Measurements from ENCODE around the gene TOB2.
A peak's percentile ranks its signal among the peaks of the same experiment; 100 is the strongest.
"Not testable (repeated sequence)": the region's sequence is repeated elsewhere in the genome, so short reads cannot be mapped to it uniquely, and the experiment has no call there.

The TOB2 gene

GRCh38 chr22:41461901-41462300 is 15.3 kb upstream of the TOB2 start:
- no peak for DNase-seq

- not testable (repeated sequence) for DNase-seq
Measured at GRCh38 chr22:41460071-41460470, 13.5 kb upstream of the TOB2 start.

- no peak for DNase-seq
Measured at GRCh38 chr22:41459431-41459830, 12.8 kb upstream of the TOB2 start.

- no peak for DNase-seq
Measured at GRCh38 chr22:41458161-41458728, 11.6 kb upstream of the TOB2 start.

- DNase-seq: peak; percentile 99
Measured at GRCh38 chr22:41448189-41448808, 1.7 kb upstream of the TOB2 start.

- DNase-seq: peak; percentile 52
Measured at GRCh38 chr22:41447435-41448188, 1.0 kb upstream of the TOB2 start.

- no peak for DNase-seq
Measured at GRCh38 chr22:41446057-41446501, 522 bp downstream of the TOB2 start.

- DNase-seq: no peak
Measured at GRCh38 chr22:41445129-41446056, 1.2 kb downstream of the TOB2 start.

GRCh38 chr22:41444360-41445128 is 2.1 kb downstream of the TOB2 start:
- peak; percentile 90 for DNase-seq

GRCh38 chr22:41442240-41442792 is 4.3 kb downstream of the TOB2 start:
- no peak for DNase-seq

GRCh38 chr22:41440511-41440910 is 6.1 kb downstream of the TOB2 start:
- DNase-seq: peak; percentile 6

- DNase-seq: no peak
Measured at GRCh38 chr22:41437198-41437597, 9.4 kb downstream of the TOB2 start.

- DNase-seq: no peak
Measured at GRCh38 chr22:41436322-41437113, 10.1 kb downstream of the TOB2 start.

- no peak for DNase-seq
Measured at GRCh38 chr22:41435560-41435959, 11.0 kb downstream of the TOB2 start.

- DNase-seq: not testable (repeated sequence)
Measured at GRCh38 chr22:41434361-41435003, 12.1 kb downstream of the TOB2 start.

- not testable (repeated sequence) for DNase-seq
Measured at GRCh38 chr22:41433480-41433879, 13.1 kb downstream of the TOB2 start.

GRCh38 chr22:41431656-41432055 is 14.9 kb downstream of the TOB2 start:
- no peak for DNase-seq

- no peak for DNase-seq
Measured at GRCh38 chr22:41429951-41430332, 16.7 kb downstream of the TOB2 start.

- DNase-seq: no peak
Measured at GRCh38 chr22:41429232-41429950, 17.2 kb downstream of the TOB2 start.
